WI38 (cell line): ENCODE data around the gene MFSD6.

Source experiments
- H3K4me3 ChIP-seq: 2 replicates; pipeline ENCODE4 v1.5.1; 2011; ENCODE audit warnings: low read depth, mild to moderate bottlenecking, control low read depth, low read length
- CTCF ChIP-seq: IDR thresholded peaks from 2 replicates; pipeline ENCODE4 v1.5.1; 2012; ENCODE audit warnings: low read depth, mild to moderate bottlenecking, control low read depth, low read length

The MFSD6 gene

DNA sequence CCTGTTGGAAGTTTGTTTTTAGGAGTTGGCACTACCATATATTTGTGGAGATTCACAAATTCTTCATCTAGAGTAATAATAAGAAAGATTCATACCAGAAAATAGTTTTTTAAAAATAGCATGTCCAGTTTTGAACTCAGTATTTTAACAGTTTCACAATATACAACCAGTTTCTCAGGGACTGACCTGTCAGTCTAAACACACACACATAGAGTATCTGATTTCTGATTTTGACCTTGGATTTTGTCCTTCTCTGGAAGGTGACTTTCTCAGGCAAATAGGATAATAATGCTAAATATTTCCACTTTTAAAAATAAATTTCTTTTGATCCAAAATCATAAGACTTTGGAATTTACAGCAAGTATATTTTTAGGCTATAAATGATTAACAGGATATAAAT, 32.0 kb downstream of the MFSD6 start:
- no peak overlapping the region for H3K4me3 ChIP-seq
- TF ChIP-seq CTCF, result no peak

DNA sequence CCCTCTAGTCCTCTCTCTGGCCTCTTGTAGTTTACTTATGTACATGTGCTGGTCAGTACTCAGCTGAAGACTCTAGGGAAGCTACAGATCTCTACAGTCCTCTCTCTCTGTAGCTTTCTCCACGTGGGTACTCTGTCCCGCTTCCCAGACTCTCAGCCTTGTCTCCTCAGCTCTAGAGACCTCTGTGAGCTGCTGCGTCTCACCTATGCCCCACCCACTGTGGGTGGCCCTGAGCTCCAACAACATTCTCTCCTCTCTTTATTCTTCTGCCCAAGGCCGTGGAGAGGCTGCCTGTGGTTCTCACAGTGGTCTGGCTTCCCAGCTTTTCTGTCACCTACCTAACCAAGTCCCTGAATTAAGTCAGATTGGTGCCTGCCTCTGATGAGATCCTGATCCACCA, 33.4 kb downstream of the MFSD6 start:
- no peak overlapping the region for H3K4me3 ChIP-seq
- TF ChIP-seq CTCF, result no peak

DNA sequence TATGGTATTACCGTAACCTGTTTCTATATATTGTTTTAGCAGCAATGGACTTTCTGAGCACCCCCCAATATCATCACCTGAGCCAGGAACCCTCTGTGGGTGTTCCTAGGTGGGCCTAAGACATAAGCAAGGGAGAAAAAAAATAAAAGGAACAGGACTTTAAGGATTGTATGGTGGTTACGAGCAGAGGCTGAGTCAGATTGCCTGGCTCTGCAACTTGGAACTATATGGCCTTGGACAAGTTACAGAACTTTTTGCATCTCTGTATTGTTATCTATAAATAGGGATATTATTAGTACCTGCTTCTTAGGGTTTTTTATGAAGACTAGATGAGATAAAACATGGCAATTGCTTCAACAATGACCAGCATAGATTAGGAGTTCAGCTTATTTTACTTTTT, 34.9 kb downstream of the MFSD6 start:
- no peak overlapping the region for H3K4me3 ChIP-seq
- TF ChIP-seq CTCF, result no peak

- no peak overlapping the region for H3K4me3 ChIP-seq
- TF ChIP-seq CTCF, result no peak
Measured at GRCh38 chr2:190443778-190444481, 35.8 kb downstream of the MFSD6 start.

DNA sequence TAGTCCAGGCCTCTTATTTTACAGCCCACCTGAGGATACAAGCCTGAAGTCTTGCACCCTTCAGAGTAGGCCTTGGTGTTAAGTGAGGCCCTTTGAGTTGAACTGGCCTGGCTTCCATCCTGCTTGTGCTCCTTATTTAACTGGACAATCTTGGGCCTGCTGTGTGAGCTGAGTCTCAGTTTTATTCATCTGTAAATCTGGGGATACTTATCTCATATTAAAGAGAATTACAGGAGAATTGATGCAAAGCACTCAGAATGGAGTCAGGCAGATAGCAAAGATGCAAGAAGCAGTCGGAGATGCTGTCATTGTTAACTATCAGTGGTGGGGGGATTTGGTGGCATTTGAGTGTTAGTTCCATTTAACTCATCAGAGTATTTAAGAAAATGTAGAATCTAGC, 36.8 kb downstream of the MFSD6 start:
- no peak for TF ChIP-seq CTCF
- H3K4me3 ChIP-seq, result no peak overlapping the region

DNA sequence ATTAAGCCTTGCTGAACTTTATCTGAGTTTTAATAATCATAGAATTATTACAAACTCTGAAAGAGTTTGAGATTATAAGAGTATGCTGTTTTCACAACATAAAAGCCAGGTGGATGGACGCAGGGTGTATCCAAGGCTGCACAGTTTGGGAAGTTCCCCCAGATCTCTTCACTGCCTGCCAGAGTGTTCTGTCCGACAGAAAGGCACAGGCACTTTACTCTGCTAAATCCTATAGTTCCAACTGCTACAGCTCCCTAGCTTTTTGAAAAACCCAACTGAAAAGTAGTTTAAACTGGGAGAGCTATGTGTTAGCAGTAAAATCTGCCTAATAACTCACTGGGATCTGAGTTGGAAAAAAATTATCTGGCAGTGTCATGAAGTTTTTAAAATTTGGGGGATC, 38.0 kb downstream of the MFSD6 start:
- H3K4me3 ChIP-seq, result no peak overlapping the region
- no peak for TF ChIP-seq CTCF

DNA sequence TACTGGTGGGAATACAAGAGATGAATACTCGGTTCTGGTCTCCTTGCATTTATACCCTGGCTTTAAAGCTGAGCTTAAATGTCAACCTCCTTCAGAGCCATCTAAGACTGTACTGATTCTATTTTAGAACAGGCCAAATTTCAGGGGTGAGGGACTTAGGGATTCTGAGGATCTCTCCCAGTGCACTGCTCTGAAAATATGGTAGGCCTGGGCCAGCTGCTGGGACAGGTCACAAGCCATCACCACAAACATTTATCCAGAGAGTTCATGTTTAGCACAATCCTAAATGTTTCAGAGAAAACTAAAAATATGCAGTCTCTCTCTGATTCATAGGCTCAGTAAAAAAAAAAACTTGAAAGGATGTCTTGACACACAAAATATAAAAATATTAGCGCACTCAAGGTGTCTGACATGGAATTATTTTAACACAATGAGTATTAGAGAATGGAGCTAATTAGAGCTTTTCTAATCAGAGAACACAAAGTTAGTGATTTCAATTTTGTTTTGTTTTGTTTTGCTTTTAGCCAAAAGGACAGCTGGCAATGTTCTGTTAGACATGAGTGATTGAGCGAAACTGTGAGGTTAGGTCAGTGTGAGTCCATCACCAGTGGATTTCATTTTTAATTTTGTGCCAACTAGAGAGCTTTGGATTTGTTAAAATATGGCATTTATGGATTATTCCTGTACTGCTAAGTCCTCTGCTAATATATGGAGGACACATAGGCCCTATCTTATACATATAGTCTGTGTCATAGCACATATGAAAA, 38.8 kb downstream of the MFSD6 start:
- no peak overlapping the region for H3K4me3 ChIP-seq
- no peak for TF ChIP-seq CTCF
